HepG2 (cell line): ENCODE measurements around the gene MMP24OS. TPM values are rescaled to one million over a fixed set of nuclear protein-coding genes. Genes with fewer than 3 reads are reported as not detected.

Experiments used
- ARHGAP35 ChIP-seq: sonication (generic); formaldehyde crosslinking; IDR thresholded peaks from 2 replicates; pipeline ENCODE4 v1.9.0; 2022; ENCODE audit warnings: mild to moderate bottlenecking, inconsistent platforms, moderate library complexity, missing genetic modification reagents, borderline replicate concordance
- ELF1 ChIP-seq: sonication (generic); formaldehyde crosslinking; IDR thresholded peaks from 2 replicates; pipeline ENCODE4 v1.4.0; 2020; ENCODE audit warnings: missing genetic modification reagents
- FOXO1 ChIP-seq: sonication (generic); formaldehyde crosslinking; IDR thresholded peaks from 2 replicates; pipeline ENCODE4 v1.4.0; 2020; ENCODE audit warnings: missing genetic modification reagents
- GABPB1 ChIP-seq: IDR thresholded peaks from 2 replicates; pipeline ENCODE4 v1.6.1; 2016; ENCODE audit warnings: mild to moderate bottlenecking, missing genetic modification reagents, moderate library complexity, missing compliant biosample characterization
- GLMP ChIP-seq: sonication (generic); formaldehyde crosslinking; IDR thresholded peaks from 2 replicates; pipeline ENCODE4 v1.9.0; 2021; ENCODE audit warnings: missing genetic modification reagents, mild to moderate bottlenecking, borderline replicate concordance
- HCFC1 ChIP-seq: fragments of 150-350 bp; IDR thresholded peaks from 2 replicates; pipeline ENCODE4 v1.6.1; 2014; ENCODE audit warnings: low read depth, low read length
- HDAC2 ChIP-seq: sonication (generic); formaldehyde crosslinking; IDR thresholded peaks from 2 replicates; pipeline ENCODE4 v1.4.0; 2020; ENCODE audit warnings: missing genetic modification reagents
- HIVEP1 ChIP-seq: sonication (generic); formaldehyde crosslinking; IDR thresholded peaks from 2 replicates; pipeline ENCODE4 v1.4.0; 2020; ENCODE audit warnings: mild to moderate bottlenecking, missing genetic modification reagents
- ISL2 ChIP-seq: sonication (generic); formaldehyde crosslinking; IDR thresholded peaks from 2 replicates; pipeline ENCODE4 v1.5.0; 2020; ENCODE audit warnings: missing genetic modification reagents
- MAZ ChIP-seq, 2 experiments: sonication (generic) in 1 of 2; formaldehyde crosslinking in 1 of 2; IDR thresholded peaks; 2 replicates each; pipeline versions ENCODE4 v1.5.0 to v1.6.1; 2012 to 2020; ENCODE audit warnings: low read depth in 2 of 2, mild to moderate bottlenecking in 2 of 2, borderline replicate concordance in 1 of 2, improper control_type of control experiment in 1 of 2, low read length in 1 of 2, missing genetic modification reagents in 1 of 2, moderate library complexity in 1 of 2
- NFKBIZ ChIP-seq: IDR thresholded peaks from 2 replicates; pipeline ENCODE4 v1.6.1; 2018; ENCODE audit warnings: missing genetic modification reagents, missing compliant biosample characterization
- PCBP2 ChIP-seq: fragments of 200-400 bp; formaldehyde crosslinking; optimal IDR thresholded peaks from 2 replicates; pipeline ENCODE3; 2018; ENCODE audit warnings: low read length, low read depth; ENCODE audit not compliant: poor library complexity, severe bottlenecking
- PITX1 ChIP-seq: sonication (generic); formaldehyde crosslinking; IDR thresholded peaks from 2 replicates; pipeline ENCODE4 v1.5.1; 2020; ENCODE audit warnings: mild to moderate bottlenecking, missing genetic modification reagents
- XBP1 ChIP-seq: sonication (generic); formaldehyde crosslinking; IDR thresholded peaks from 2 replicates; pipeline ENCODE4 v1.5.0; 2020; ENCODE audit warnings: missing genetic modification reagents
- ZBTB3 ChIP-seq: sonication (generic); formaldehyde crosslinking; IDR thresholded peaks from 2 replicates; pipeline ENCODE4 v1.4.0; 2020; ENCODE audit warnings: low read depth, mild to moderate bottlenecking, moderate library complexity, missing genetic modification reagents, borderline replicate concordance
- ZBTB44 ChIP-seq: sonication (generic); formaldehyde crosslinking; IDR thresholded peaks from 2 replicates; pipeline ENCODE4 v1.4.0; 2020; ENCODE audit warnings: missing genetic modification reagents
- ZMAT3 ChIP-seq: sonication (generic); formaldehyde crosslinking; conservative IDR thresholded peaks from 2 replicates; pipeline ENCODE4 v1.7.0; 2021; ENCODE audit warnings: missing genetic modification reagents
- ZNF3 ChIP-seq: IDR thresholded peaks from 2 replicates; pipeline ENCODE4 v1.7.0; 2017; ENCODE audit warnings: inconsistent platforms
- ZNF331 ChIP-seq: sonication (generic); formaldehyde crosslinking; IDR thresholded peaks from 2 replicates; pipeline ENCODE4 v1.4.0; 2020; ENCODE audit warnings: missing genetic modification reagents
- ZNF768 ChIP-seq: sonication (generic); formaldehyde crosslinking; IDR thresholded peaks from 2 replicates; pipeline ENCODE4 v1.4.0; 2020; ENCODE audit warnings: missing genetic modification reagents
- ZUFSP ChIP-seq: sonication (generic); formaldehyde crosslinking; IDR thresholded peaks from 2 replicates; pipeline ENCODE4 v1.9.0; 2021; ENCODE audit warnings: missing genetic modification reagents, mild to moderate bottlenecking, borderline replicate concordance
- polyA plus RNA-seq, 8 experiments: library from polyadenylated mRNA; depleted of rRNA in 3 of 8; stranded (reverse) in 7 of 8; unstranded in 1 of 8; fragments of >200 nt; fragmentation: Illumina TruSeq in 4 of 8; extraction: Trizol in 4 of 8; gene quantifications; 2 replicates each; pipeline versions ENCODE4 v1.2.1 to v1.2.3, GENCODE V29; 2011 to 2016; ENCODE audit warnings: low read depth in 4 of 8, missing spikeins in 1 of 8, mixed read lengths in 1 of 8; ENCODE audit not compliant: insufficient read depth in 1 of 8
- total RNA-seq, 5 experiments: library from RNA; depleted of rRNA; stranded (reverse); fragments of >200 nt; fragmentation: Illumina TruSeq; extraction: Trizol; gene quantifications; 2 replicates each; pipeline ENCODE4 v1.2.3, GENCODE V29; 2016; ENCODE audit warnings: low read depth in 1 of 5
- TF ChIP-seq, protein P1 (sequence below): sonication (generic); formaldehyde crosslinking; IDR thresholded peaks from 2 replicates; pipeline ENCODE4; 2020; ENCODE audit warnings: missing genetic modification reagents, mild to moderate bottlenecking, borderline replicate concordance

The MMP24OS gene
- total and polyA plus RNA-seq, 2 of the 13 experiments (the other 11 are each of a cell fraction or from before 2014, with no cell fraction given) = 6.0 to 8.5 TPM

GRCh38 chr20:35269055-35269781 is 8.7 kb downstream of the MMP24OS start (continued):
- no peak for TF ChIP-seq PCBP2
- TF ChIP-seq FOXO1 (CRISPR knock-in tag) = peak; percentile 39; the same call in 1 of the 2 replicates
- no peak for TF ChIP-seq ZNF3 (CRISPR knock-in tag)
- peak; percentile 60; the same call in 1 of the 2 replicates for TF ChIP-seq ZNF768
- no peak for TF ChIP-seq ZBTB3 (CRISPR knock-in tag)
- no peak for TF ChIP-seq GLMP (CRISPR knock-in tag)
- peak; percentile 40; the same call in 1 of the 2 replicates for TF ChIP-seq ARHGAP35 (CRISPR knock-in tag)
- 0 out of 2 replicates have a peak, but pooled peaks have one; percentile 49 for TF ChIP-seq ZMAT3 (CRISPR knock-in tag)
- 0 out of 2 replicates have a peak, but pooled peaks have one; percentile 26 for TF ChIP-seq ELF1 (CRISPR knock-in tag)
- peak; percentile 48; the same call in 1 of the 2 replicates for TF ChIP-seq ISL2 (CRISPR knock-in tag)
- no peak for TF ChIP-seq ZUFSP (CRISPR knock-in tag)
- peak; percentile 32; the same call in 1 of the 2 replicates for TF ChIP-seq HIVEP1 (CRISPR knock-in tag)
- peak; percentile 22; the same call in 1 of the 2 replicates for TF ChIP-seq MAZ (IDR thresholded peaks at IDR 0.05; ENCODE audit: borderline replicate concordance, low read depth, low read length)
- TF ChIP-seq MAZ (CRISPR knock-in tag; IDR thresholded peaks at IDR 0.05; ENCODE audit: low read depth) = no peak
- no peak for TF ChIP-seq ZBTB44 (CRISPR knock-in tag)
- TF ChIP-seq HCFC1 = no peak
- TF ChIP-seq, protein P1, sequence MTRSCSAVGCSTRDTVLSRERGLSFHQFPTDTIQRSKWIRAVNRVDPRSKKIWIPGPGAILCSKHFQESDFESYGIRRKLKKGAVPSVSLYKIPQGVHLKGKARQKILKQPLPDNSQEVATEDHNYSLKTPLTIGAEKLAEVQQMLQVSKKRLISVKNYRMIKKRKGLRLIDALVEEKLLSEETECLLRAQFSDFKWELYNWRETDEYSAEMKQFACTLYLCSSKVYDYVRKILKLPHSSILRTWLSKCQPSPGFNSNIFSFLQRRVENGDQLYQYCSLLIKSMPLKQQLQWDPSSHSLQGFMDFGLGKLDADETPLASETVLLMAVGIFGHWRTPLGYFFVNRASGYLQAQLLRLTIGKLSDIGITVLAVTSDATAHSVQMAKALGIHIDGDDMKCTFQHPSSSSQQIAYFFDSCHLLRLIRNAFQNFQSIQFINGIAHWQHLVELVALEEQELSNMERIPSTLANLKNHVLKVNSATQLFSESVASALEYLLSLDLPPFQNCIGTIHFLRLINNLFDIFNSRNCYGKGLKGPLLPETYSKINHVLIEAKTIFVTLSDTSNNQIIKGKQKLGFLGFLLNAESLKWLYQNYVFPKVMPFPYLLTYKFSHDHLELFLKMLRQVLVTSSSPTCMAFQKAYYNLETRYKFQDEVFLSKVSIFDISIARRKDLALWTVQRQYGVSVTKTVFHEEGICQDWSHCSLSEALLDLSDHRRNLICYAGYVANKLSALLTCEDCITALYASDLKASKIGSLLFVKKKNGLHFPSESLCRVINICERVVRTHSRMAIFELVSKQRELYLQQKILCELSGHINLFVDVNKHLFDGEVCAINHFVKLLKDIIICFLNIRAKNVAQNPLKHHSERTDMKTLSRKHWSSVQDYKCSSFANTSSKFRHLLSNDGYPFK = peak; percentile 53; the same call in 1 of the 2 replicates
- no peak for TF ChIP-seq XBP1
- TF ChIP-seq PITX1 (CRISPR knock-in tag) = peak; percentile 41
- no peak for TF ChIP-seq HDAC2 (CRISPR knock-in tag)
- TF ChIP-seq ZNF331 (CRISPR knock-in tag) = no peak; the same call in 1 of the 2 replicates
- TF ChIP-seq GABPB1 (CRISPR knock-in tag) = peak; percentile 58; the same call in 1 of the 2 replicates
- TF ChIP-seq NFKBIZ (CRISPR knock-in tag) = no peak
